Stimulated activated CD4-positive, alpha-beta T cell treated with anti-CD3 and anti-CD28 coated beads, Interleukin-15, amount 100 ng/mL, for 48 hours (primary cell): ENCODE measurements around the gene CXCL8.

Experiments
- DNase-seq, 2 donors: peaks; one replicate each; pipeline ENCODE4 v3.0.0-alpha.2; 2020; ENCODE audit warnings: low read depth in 2 of 2

Gene CXCL8

GRCh38 chr4:73718375-73719373, 21.7 kb upstream of the CXCL8 start:
- DNase-seq = no peak

- DNase-seq = no peak
These were observed 18.9 kb upstream of the CXCL8 start for GRCh38 chr4:73721435-73721834.

- DNase-seq = no peak
These were observed 18.5 kb upstream of the CXCL8 start for GRCh38 chr4:73721909-73722308.

- DNase-seq = no peak
These were observed 17.3 kb upstream of the CXCL8 start for GRCh38 chr4:73723023-73723422.

DNA sequence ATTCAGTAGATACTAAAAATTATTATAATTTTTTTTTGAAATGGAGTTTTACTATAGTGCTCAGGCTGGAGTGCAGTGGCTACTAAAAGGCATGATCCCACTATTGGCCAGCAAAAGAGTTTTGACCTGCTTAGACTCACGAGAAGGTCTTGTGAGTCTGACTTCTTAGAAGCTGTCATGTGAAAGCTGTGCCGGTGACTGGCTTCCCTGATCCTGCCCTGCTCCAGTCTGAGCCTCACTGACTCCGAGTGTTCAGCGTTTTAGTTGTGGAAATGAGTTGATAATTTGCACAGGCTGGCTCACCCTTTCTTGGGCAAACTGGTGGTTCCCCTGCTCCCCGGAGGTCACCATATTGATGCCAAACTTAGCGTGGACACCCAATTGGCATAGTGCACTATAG, 16.4 kb upstream of the CXCL8 start:
- DNase-seq = no peak

DNA sequence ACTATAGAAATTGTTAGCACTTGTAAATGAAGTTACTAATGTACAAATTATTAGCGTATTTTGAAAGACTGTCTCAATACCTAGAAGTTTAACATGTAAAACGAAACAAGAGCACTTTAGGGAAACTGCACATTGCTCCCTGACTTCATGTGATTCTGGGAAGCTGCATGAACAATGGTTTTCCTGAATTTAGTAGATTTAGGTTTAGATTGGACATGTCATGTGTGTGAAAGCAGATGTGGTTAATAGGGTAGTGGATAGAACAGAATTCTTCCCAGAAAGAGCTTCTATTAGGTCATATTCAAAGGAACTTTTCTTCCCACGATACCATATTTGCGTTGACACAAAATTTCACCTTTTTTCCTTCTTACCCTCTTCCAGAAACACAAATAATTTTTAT, 14.9 kb upstream of the CXCL8 start:
- DNase-seq = no peak

DNA sequence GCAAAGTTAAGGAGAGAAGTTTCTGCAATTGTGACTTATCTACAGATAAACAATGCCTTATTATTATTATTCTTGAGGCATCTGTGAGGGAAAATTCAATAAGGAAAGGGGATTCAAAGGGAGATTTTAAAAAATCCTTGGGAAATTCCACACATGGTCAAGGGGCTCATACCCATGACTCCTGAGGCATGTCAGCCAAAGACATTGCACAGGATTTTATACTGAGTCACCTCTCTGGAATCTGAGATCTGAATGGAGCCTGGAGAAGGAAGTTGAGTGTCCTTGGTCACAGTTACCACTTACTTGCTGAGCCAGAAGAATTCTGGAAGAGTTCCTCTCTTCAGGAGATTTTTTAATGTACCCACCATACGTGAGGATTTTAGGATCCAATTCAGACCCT, 14.4 kb upstream of the CXCL8 start:
- DNase-seq = no peak

- no peak for DNase-seq
These were observed 12.7 kb upstream of the CXCL8 start for GRCh38 chr4:73727685-73728084.

DNA sequence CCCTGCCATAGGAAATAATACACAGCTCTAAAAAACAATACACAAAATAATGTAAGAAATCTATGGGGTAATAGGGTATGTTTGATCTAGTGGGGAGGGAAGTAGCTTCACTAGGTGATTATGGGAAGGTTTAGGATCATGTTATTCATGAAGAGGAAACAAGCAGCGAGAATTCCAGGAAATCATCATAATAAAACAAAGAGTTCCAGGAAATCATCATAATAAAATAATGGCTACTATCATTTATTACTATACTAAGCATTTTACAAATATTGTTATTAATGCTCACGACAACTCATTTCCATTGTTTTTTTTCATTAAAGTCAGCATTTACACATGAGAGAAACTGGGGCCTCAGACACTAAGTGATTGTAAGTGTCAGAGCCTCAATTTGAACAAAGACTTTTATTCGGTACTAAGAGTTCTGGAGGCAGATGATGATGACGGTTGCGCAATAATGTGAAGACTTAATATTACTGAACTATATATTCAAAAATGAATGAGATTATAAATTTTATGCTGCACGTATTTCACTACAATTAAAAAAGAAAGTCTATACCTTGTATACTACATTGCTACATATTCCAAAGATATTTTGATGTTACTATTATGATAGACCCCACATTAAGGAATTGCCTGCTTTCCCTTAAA, 12.2 kb upstream of the CXCL8 start:
- no peak for DNase-seq

GRCh38 chr4:73729534-73730165, 10.7 kb upstream of the CXCL8 start:
- DNase-seq = no peak

DNA sequence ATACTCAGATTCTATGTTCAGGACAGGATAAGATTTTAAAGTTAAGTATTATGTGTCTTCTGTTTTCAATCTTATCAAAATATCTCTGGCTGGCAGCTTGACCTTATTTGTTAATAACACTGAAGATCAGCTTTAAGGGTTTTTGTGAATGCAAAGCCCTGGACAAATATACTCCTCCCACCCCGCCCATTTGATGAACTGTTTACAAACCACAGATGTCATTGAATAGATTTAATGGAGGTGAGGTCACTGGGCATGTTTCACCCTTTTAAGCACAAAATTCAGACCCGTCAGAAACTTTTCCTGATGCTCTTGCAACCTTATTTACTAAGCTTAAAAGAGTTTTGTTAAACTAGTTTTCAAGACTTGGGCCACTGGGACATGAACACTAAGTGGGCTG, 10.1 kb upstream of the CXCL8 start:
- DNase-seq = no peak

GRCh38 chr4:73730867-73731266, 9.5 kb upstream of the CXCL8 start:
- DNase-seq = no peak

- DNase-seq = no peak
These were observed 8.3 kb upstream of the CXCL8 start for GRCh38 chr4:73731968-73732610.

DNA sequence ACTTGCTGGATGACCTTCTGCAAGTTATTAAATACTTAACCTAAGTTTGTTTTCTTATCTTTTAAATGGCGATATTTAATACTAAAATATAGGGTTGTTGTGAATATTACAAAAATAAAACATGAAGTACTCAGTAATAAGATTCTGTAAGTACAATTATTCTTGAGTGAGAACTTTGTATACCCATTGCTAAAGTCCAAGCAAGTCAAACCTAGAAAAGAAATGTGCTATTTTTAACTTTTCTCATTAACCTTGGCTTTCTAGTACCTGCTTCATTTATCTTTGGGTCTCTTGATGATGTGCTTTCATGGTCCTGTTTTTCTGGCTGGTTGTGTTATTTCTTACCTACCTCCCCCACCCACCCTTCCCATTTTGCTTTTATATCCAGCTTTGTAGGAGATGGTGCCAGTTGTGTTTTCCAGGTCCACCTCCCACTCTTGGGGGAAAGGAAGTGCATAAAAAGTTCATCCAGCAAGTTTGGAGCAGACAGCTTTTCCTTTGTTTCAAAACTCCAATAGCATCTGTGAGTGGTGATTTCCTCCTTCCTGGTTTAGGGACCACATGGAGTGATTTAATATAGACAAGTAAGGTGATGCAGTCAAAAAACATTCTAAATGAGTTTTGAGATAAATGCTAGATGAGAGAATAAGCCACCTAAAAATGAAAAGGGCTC, 7.5 kb upstream of the CXCL8 start:
- no peak for DNase-seq

- no peak for DNase-seq
These were observed 5.8 kb upstream of the CXCL8 start for GRCh38 chr4:73734530-73735001.

DNA sequence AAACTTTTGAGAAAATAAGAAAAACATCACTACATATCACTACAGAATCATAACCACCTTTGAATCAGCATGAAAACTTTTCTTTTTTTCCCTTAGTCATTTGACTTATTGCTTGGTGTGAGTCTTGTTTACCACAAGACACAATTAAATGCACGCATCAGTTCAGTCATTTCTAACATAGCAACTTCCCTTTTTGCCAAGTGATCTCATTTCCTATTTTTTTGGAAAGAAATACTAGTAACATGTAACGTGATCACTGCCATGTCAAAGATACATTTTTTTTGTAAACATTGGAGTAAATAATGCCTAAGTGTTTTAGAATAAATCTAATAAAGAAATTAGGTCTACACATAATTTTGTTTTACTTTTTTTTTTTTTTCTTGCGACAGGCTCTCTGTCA, 5.1 kb upstream of the CXCL8 start:
- DNase-seq = no peak

GRCh38 chr4:73741031-73741749, 821 bp downstream of the CXCL8 start:
- DNase-seq = no peak

DNA sequence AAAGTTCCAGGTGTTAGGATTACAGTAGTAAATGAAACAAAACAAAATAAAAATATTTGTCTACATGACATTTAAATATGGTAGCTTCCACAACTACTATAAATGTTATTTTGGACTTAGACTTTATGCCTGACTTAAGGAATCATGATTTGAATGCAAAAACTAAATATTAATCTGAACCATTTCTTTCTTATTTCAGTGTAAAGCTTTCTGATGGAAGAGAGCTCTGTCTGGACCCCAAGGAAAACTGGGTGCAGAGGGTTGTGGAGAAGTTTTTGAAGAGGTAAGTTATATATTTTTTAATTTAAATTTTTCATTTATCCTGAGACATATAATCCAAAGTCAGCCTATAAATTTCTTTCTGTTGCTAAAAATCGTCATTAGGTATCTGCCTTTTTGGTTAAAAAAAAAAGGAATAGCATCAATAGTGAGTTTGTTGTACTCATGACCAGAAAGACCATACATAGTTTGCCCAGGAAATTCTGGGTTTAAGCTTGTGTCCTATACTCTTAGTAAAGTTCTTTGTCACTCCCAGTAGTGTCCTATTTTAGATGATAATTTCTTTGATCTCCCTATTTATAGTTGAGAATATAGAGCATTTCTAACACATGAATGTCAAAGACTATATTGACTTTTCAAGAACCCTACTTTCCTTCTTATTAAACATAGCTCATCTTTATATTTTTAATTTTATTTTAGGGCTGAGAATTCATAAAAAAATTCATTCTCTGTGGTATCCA, 1.6 kb downstream of the CXCL8 start:
- no peak for DNase-seq

GRCh38 chr4:73742490-73743160, 2.3 kb downstream of the CXCL8 start:
- no peak for DNase-seq

DNA sequence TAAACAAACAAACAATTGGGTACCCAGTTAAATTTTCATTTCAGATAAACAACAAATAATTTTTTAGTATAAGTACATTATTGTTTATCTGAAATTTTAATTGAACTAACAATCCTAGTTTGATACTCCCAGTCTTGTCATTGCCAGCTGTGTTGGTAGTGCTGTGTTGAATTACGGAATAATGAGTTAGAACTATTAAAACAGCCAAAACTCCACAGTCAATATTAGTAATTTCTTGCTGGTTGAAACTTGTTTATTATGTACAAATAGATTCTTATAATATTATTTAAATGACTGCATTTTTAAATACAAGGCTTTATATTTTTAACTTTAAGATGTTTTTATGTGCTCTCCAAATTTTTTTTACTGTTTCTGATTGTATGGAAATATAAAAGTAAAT, 2.9 kb downstream of the CXCL8 start:
- no peak for DNase-seq
